ENCODE data around the gene GNB2. TPM values are rescaled to one million over a fixed set of nuclear protein-coding genes. Genes with fewer than 3 reads are reported as not detected.

The GNB2 gene
- total RNA-seq, 1 experiment from 2014 or later: 174 TPM

DNA sequence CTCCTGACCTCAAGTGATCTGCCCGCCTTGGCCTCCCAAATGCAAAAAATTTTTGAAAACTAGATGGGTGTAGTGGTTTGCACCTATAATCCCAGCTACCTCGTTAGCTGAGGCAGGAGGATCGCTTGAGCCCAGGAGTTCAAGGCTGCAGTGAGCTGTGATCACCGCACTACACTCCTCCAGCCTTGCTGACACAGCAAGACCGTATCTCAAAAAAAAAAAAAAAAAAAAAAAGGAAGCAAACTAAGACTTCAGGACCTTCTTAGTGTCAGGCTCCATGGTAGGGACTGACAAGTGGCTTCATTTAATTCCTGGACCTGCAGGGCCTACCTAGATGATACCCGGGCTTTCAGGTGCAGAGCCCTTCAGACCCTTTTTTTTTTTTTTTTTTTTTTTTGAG lies 34.9 kb downstream of the GNB2 start:
- no peak overlapping the region for H2BK120ac ChIP-seq (ENCODE audit: low read depth, low read length, poor library complexity, severe bottlenecking)
- peaks cover 15% of the 10 kb centered on the region for H3K23me2 ChIP-seq (ENCODE audit: insufficient read length, low read depth, low read length, poor library complexity, severe bottlenecking)
- no peak overlapping the region for H3K56ac ChIP-seq (ENCODE audit: insufficient read length, low read depth, low read length)
- H3K14ac ChIP-seq (ENCODE audit: insufficient read depth, low read length): no peak overlapping the region
- H4K5ac ChIP-seq (ENCODE audit: insufficient read length, low read depth, low read length): no peak overlapping the region
- no peak overlapping the region for H3K4me2 ChIP-seq (ENCODE audit: insufficient read depth, insufficient read length, low read length)
- Mint-ChIP-seq H3K4me3 (peak overlapping the region in 1 of 2 experiments; percentile 38; a peak in 1 of 5 replicates), H3K9me3 (peaks cover 0 to 2% of the 10 kb centered on the region in 2 experiments; a peak in 1 of 5 replicates), H3K27ac (no peak overlapping the region), H3K4me1 (peaks cover 6 to 10% of the 10 kb centered on the region in 2 experiments), H3K27me3 (ENCODE audit: low read depth) (no peaks in the 10 kb centered on the region), H3K36me3 (ENCODE audit: insufficient read depth in 1 of 3, low read depth in 3 of 3) (peaks cover 4 to 20% (median 17%) of the 10 kb centered on the region in 3 experiments; a peak in 6 of 7 replicates)
- H3K27ac ChIP-seq (ENCODE audit: insufficient read length, low read depth, low read length): no peak overlapping the region
- H3K9me3 ChIP-seq (ENCODE audit: control insufficient read depth, low read depth, low read length): no peaks in the 10 kb centered on the region
- H3K79me2 ChIP-seq (ENCODE audit: insufficient read depth, low read length): peaks cover 10% of the 10 kb centered on the region; the same call in 1 of the 2 replicates
- no peak overlapping the region for H2BK20ac ChIP-seq (ENCODE audit: low read depth, low read length, poor library complexity, severe bottlenecking)
- no peaks in the 10 kb centered on the region for H3K27me3 ChIP-seq (ENCODE audit: insufficient read depth, low read length)
- H2BK15ac ChIP-seq (ENCODE audit: low read depth, low read length): no peak overlapping the region
- H3K79me1 ChIP-seq (ENCODE audit: insufficient read depth, low read depth, low read length, poor library complexity, severe bottlenecking): peaks cover 5% of the 10 kb centered on the region
- no peak overlapping the region for H4K8ac ChIP-seq (replicated peaks; ENCODE audit: insufficient read length, low read depth, low read length)
- H4K91ac ChIP-seq (ENCODE audit: insufficient read length, low read depth, low read length): no peak overlapping the region
- H3K23ac ChIP-seq (ENCODE audit: insufficient read length, low read depth, low read length): no peak overlapping the region
- WGBS (ENCODE audit: extremely low coverage, insufficient read length, low lambda C conversion rate): no CpG with 5 or more reads among the region's 6 CpGs
- no peak overlapping the region for H3T11ph ChIP-seq (ENCODE audit: low read length)
- no peak overlapping the region for H2BK12ac ChIP-seq (ENCODE audit: insufficient read length, low read depth, low read length)
- H2BK5ac ChIP-seq (ENCODE audit: insufficient read length, low read length): no peak overlapping the region
- no peak for DNase-seq
- no peak overlapping the region for H2AK5ac ChIP-seq (ENCODE audit: insufficient read length, low read length)
- no peak overlapping the region for H3K18ac ChIP-seq (ENCODE audit: insufficient read length, low read depth, low read length)
- TF ChIP-seq, protein P1, sequence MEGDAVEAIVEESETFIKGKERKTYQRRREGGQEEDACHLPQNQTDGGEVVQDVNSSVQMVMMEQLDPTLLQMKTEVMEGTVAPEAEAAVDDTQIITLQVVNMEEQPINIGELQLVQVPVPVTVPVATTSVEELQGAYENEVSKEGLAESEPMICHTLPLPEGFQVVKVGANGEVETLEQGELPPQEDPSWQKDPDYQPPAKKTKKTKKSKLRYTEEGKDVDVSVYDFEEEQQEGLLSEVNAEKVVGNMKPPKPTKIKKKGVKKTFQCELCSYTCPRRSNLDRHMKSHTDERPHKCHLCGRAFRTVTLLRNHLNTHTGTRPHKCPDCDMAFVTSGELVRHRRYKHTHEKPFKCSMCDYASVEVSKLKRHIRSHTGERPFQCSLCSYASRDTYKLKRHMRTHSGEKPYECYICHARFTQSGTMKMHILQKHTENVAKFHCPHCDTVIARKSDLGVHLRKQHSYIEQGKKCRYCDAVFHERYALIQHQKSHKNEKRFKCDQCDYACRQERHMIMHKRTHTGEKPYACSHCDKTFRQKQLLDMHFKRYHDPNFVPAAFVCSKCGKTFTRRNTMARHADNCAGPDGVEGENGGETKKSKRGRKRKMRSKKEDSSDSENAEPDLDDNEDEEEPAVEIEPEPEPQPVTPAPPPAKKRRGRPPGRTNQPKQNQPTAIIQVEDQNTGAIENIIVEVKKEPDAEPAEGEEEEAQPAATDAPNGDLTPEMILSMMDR (conservative IDR thresholded peaks at IDR 0.05): no peak
- H4K20me1 ChIP-seq (ENCODE audit: control insufficient read depth, insufficient read depth, insufficient read length): no peaks in the 10 kb centered on the region
- H3K4ac ChIP-seq (ENCODE audit: low read depth, low read length): no peak overlapping the region
- no peak overlapping the region for H3K9ac ChIP-seq (ENCODE audit: extremely low read depth, insufficient read length, low read length)
- H3K4me1 ChIP-seq (ENCODE audit: insufficient read depth, low read length): no peaks in the 10 kb centered on the region; the same call in 1 of the 2 replicates
- no peak overlapping the region for H2AFZ ChIP-seq (ENCODE audit: low read length)
